Activated T-helper 2 cell treated with anti-CD3 and anti-CD28 coated beads, Interferon-gamma antibody, Interleukin-2, Interleukin-4, amounts not matched to agents 10 μg/mL and 5 μg/mL and 100 μg/mL, durations not matched to agents 14 hours and 24 hours and 36 hours (primary cell): Measurements from ENCODE around the gene LSM12. TPM values are rescaled to one million over a fixed set of nuclear protein-coding genes. Genes with fewer than 3 reads are reported as not detected.
"Not testable (repeated sequence)": the region's sequence is repeated elsewhere in the genome, so short reads cannot be mapped to it uniquely, and the experiment has no call there.

ENCODE experiments used
- DNase-seq: peaks from one replicate; pipeline ENCODE4 v3.0.0; 2021; ENCODE audit warnings: low spot score
- H3K27ac Mint-ChIP-seq: one replicate; pipeline ENCODE4 v1.8.0; 2021; ENCODE audit warnings: mixed read lengths
- H3K27me3 Mint-ChIP-seq: one replicate; pipeline ENCODE4 v1.8.0; 2021; ENCODE audit warnings: low read depth, mixed read lengths
- H3K36me3 Mint-ChIP-seq: one replicate; pipeline ENCODE4 v1.8.0; 2021; ENCODE audit warnings: low read depth, mixed read lengths
- H3K4me1 Mint-ChIP-seq: one replicate; pipeline ENCODE4 v1.8.0; 2021; ENCODE audit warnings: low read depth, mixed read lengths
- H3K4me3 Mint-ChIP-seq: one replicate; pipeline ENCODE4 v1.8.0; 2021; ENCODE audit warnings: low read depth, mild to moderate bottlenecking, moderate library complexity, mixed read lengths
- H3K9me3 Mint-ChIP-seq: one replicate; pipeline ENCODE4 v1.8.0; 2021; ENCODE audit warnings: mixed read lengths
- intact Hi-C: fragments of 100-400 bp; cut with micrococcal nuclease; formaldehyde crosslinking; loops from one replicate; pipeline ENCODE4 v1.15.1; 2023
- total RNA-seq: library from RNA; stranded (reverse); gene quantifications from 2 replicates; pipeline ENCODE4 v1.2.3, GENCODE V29; 2022

LSM12 gene
- total RNA-seq, 1 donor from 2014 or later: 88.4 TPM

- H3K36me3 Mint-ChIP-seq: peaks cover 57% of the 10 kb centered on the region
- DNase-seq: no peak
- H3K27ac Mint-ChIP-seq: peak overlapping the region; percentile 16
- H3K4me1 Mint-ChIP-seq: peaks cover 26% of the 10 kb centered on the region
- H3K27me3 Mint-ChIP-seq: no peaks in the 10 kb centered on the region
- peak overlapping the region; percentile 30 for H3K4me3 Mint-ChIP-seq
- intact Hi-C loops: no loop called here
- no peaks in the 10 kb centered on the region for H3K9me3 Mint-ChIP-seq
Measured at GRCh38 chr17:44063704-44064639, 2.5 kb downstream of the LSM12 start.

- H3K4me1 Mint-ChIP-seq: peaks cover 26% of the 10 kb centered on the region
Measured at GRCh38 chr17:44062871-44063270, 3.6 kb downstream of the LSM12 start.

GRCh38 chr17:44061446-44061845 lies 5.0 kb downstream of the LSM12 start:
- no peak for DNase-seq
- intact Hi-C loops: no loop called here
- no peaks in the 10 kb centered on the region for H3K27me3 Mint-ChIP-seq
- no peak overlapping the region for H3K4me3 Mint-ChIP-seq
- no peaks in the 10 kb centered on the region for H3K9me3 Mint-ChIP-seq
- peaks cover 26% of the 10 kb centered on the region for H3K4me1 Mint-ChIP-seq
- peaks cover 70% of the 10 kb centered on the region for H3K36me3 Mint-ChIP-seq
- H3K27ac Mint-ChIP-seq: no peak overlapping the region

More at GRCh38 chr17:44062871-44063270, 3.6 kb downstream of the LSM12 start:
- no peak for DNase-seq
- intact Hi-C loops: no loop called here
- no peak overlapping the region for H3K4me3 Mint-ChIP-seq
- H3K27ac Mint-ChIP-seq: no peak overlapping the region
- H3K27me3 Mint-ChIP-seq: no peaks in the 10 kb centered on the region
- no peaks in the 10 kb centered on the region for H3K9me3 Mint-ChIP-seq
- peaks cover 66% of the 10 kb centered on the region for H3K36me3 Mint-ChIP-seq

- no peak overlapping the region for H3K27ac Mint-ChIP-seq
- DNase-seq: no peak
- no peaks in the 10 kb centered on the region for H3K9me3 Mint-ChIP-seq
- H3K4me1 Mint-ChIP-seq: peaks cover 21% of the 10 kb centered on the region
- no peaks in the 10 kb centered on the region for H3K27me3 Mint-ChIP-seq
- H3K4me3 Mint-ChIP-seq: no peak overlapping the region
- intact Hi-C loops: no loop called here
- peaks cover 70% of the 10 kb centered on the region for H3K36me3 Mint-ChIP-seq
Measured at GRCh38 chr17:44059101-44059892, 7.2 kb downstream of the LSM12 start.

- H3K27ac Mint-ChIP-seq: no peak overlapping the region
- no peaks in the 10 kb centered on the region for H3K4me1 Mint-ChIP-seq
Measured at GRCh38 chr17:44053125-44053872, 13.2 kb downstream of the LSM12 start.

GRCh38 chr17:44049294-44050060 lies 17.0 kb downstream of the LSM12 start:
- no peaks in the 10 kb centered on the region for H3K27me3 Mint-ChIP-seq
- peaks cover 63% of the 10 kb centered on the region for H3K36me3 Mint-ChIP-seq
- intact Hi-C loops: no loop called here
- DNase-seq: no peak
- no peaks in the 10 kb centered on the region for H3K9me3 Mint-ChIP-seq
- no peak overlapping the region for H3K27ac Mint-ChIP-seq
- H3K4me1 Mint-ChIP-seq: no peaks in the 10 kb centered on the region
- no peak overlapping the region for H3K4me3 Mint-ChIP-seq

More at GRCh38 chr17:44053125-44053872, 13.2 kb downstream of the LSM12 start:
- intact Hi-C loops: no loop called here
- H3K27me3 Mint-ChIP-seq: no peaks in the 10 kb centered on the region
- H3K4me3 Mint-ChIP-seq: no peak overlapping the region
- peaks cover 61% of the 10 kb centered on the region for H3K36me3 Mint-ChIP-seq
- no peak for DNase-seq
- H3K9me3 Mint-ChIP-seq: no peaks in the 10 kb centered on the region

GRCh38 chr17:44046893-44047292 lies 19.6 kb downstream of the LSM12 start:
- intact Hi-C loops, H3K9me3 Mint-ChIP-seq, DNase-seq, H3K4me3 Mint-ChIP-seq, H3K4me1 Mint-ChIP-seq, H3K27me3 Mint-ChIP-seq, H3K27ac Mint-ChIP-seq: not testable (repeated sequence)
- peaks cover 53% of the 10 kb centered on the region for H3K36me3 Mint-ChIP-seq

GRCh38 chr17:44045486-44045885 lies 21.0 kb downstream of the LSM12 start:
- Mint-ChIP-seq H3K36me3 (peaks cover 50% of the 10 kb centered on the region), H3K27me3 (no peaks in the 10 kb centered on the region), H3K4me3 (no peak overlapping the region), H3K9me3 (no peaks in the 10 kb centered on the region), H3K27ac (no peak overlapping the region), H3K4me1 (peaks cover 6% of the 10 kb centered on the region)
- intact Hi-C loops: no loop called here
- DNase-seq: no peak

GRCh38 chr17:44044071-44044470 lies 22.4 kb downstream of the LSM12 start:
- no peak for DNase-seq
- H3K9me3 Mint-ChIP-seq: no peaks in the 10 kb centered on the region
- no peaks in the 10 kb centered on the region for H3K27me3 Mint-ChIP-seq
- peaks cover 49% of the 10 kb centered on the region for H3K36me3 Mint-ChIP-seq
- H3K4me3 Mint-ChIP-seq: no peak overlapping the region
- H3K4me1 Mint-ChIP-seq: peaks cover 13% of the 10 kb centered on the region
- intact Hi-C loops: no loop called here
- H3K27ac Mint-ChIP-seq: no peak overlapping the region

GRCh38 chr17:44043272-44043696 lies 23.2 kb downstream of the LSM12 start:
- DNase-seq: no peak
- Mint-ChIP-seq H3K27me3 (no peaks in the 10 kb centered on the region), H3K27ac (peak overlapping the region; percentile 42), H3K36me3 (peaks cover 49% of the 10 kb centered on the region), H3K4me1 (peaks cover 13% of the 10 kb centered on the region), H3K4me3 (no peak overlapping the region), H3K9me3 (no peaks in the 10 kb centered on the region)
- intact Hi-C loops: no loop called here

- H3K4me1 Mint-ChIP-seq: peaks cover 13% of the 10 kb centered on the region
Measured at GRCh38 chr17:44039829-44040635, 26.4 kb downstream of the LSM12 start.

More at GRCh38 chr17:44039829-44040635, 26.4 kb downstream of the LSM12 start:
- H3K4me3 Mint-ChIP-seq: peak overlapping the region; percentile 13
- intact Hi-C loops: loop anchor here (2.0 kb wide), 1 partner anchor 95 kb away; no protein-coding TSS in a partner anchor
- DNase-seq: no peak
- no peaks in the 10 kb centered on the region for H3K9me3 Mint-ChIP-seq
- H3K36me3 Mint-ChIP-seq: peaks cover 57% of the 10 kb centered on the region
- H3K27ac Mint-ChIP-seq: peak overlapping the region; percentile 52
- H3K27me3 Mint-ChIP-seq: no peaks in the 10 kb centered on the region
